Activated T-cell treated with anti-CD3 and anti-CD28 coated beads for 48 hours (primary cell): ENCODE results near the gene VWA2.

ENCODE experiments used
- DNase-seq: peaks from one replicate; pipeline ENCODE4 v3.0.0-alpha.2; 2020; ENCODE audit warnings: low read depth

Gene VWA2, protein sequence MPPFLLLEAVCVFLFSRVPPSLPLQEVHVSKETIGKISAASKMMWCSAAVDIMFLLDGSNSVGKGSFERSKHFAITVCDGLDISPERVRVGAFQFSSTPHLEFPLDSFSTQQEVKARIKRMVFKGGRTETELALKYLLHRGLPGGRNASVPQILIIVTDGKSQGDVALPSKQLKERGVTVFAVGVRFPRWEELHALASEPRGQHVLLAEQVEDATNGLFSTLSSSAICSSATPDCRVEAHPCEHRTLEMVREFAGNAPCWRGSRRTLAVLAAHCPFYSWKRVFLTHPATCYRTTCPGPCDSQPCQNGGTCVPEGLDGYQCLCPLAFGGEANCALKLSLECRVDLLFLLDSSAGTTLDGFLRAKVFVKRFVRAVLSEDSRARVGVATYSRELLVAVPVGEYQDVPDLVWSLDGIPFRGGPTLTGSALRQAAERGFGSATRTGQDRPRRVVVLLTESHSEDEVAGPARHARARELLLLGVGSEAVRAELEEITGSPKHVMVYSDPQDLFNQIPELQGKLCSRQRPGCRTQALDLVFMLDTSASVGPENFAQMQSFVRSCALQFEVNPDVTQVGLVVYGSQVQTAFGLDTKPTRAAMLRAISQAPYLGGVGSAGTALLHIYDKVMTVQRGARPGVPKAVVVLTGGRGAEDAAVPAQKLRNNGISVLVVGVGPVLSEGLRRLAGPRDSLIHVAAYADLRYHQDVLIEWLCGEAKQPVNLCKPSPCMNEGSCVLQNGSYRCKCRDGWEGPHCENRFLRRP

DNA sequence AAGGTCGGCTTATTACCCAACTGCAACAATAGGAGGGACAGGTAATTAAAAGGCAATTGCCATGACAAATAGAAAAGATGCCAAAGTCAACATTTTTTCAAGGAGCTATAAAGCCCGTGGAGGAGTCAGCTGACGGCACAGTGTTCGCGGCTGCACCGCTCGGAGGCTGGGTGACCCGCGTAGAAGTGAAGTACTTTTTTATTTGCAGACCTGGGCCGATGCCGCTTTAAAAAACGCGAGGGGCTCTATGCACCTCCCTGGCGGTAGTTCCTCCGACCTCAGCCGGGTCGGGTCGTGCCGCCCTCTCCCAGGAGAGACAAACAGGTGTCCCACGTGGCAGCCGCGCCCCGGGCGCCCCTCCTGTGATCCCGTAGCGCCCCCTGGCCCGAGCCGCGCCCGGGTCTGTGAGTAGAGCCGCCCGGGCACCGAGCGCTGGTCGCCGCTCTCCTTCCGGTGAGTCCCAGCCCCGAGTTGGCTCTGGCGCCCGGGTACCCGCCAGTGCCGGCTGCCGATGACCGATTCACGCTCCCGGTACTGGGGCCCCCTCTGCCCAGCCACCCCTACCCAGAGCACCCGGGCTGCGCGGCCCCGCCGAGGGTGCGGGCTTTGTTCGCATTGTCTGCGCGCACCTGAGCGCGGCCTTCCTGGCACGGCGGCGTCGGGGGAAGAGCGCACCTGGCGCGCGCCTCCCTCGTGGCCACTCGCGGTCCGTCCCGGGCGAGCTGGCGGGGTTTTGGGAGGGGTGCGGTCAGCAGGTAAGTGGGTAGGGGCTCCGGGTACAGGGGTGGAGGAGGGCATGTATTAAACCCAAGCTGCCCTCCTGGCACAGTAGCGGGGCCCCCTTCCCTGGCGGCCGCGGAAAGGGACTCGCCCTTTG, at the start of gene VWA2:
TSS of gene VWA2 (plus strand) at position 138 of the 877 bp plus-strand sequence. CDS start 9,460 bp downstream, outside the sequence.
- DNase-seq, result peak; percentile 35

- DNase-seq, result no peak
These were observed 49.4 kb upstream of the VWA2 start for GRCh38 chr10:114189700-114190099.

DNA sequence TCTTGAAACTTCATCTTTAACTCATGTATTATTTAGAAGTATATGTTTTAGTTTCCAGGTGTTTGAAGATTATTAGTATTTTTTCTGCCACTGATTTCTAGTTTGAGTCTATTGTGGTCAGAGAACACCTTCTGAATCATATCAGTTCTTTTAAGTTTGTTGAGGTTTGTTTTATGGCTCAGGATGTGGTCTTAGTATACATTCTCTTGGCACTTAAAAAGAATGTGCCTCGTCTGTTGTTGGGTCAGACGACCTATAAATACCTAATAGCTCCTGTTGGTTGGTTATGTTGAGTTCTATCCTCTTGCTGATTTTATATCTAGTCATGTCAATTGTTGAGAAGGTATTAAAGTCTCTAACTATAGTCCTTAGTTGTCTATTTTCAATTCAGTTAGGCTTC, 44.0 kb upstream of the VWA2 start:
- no peak for DNase-seq

DNA sequence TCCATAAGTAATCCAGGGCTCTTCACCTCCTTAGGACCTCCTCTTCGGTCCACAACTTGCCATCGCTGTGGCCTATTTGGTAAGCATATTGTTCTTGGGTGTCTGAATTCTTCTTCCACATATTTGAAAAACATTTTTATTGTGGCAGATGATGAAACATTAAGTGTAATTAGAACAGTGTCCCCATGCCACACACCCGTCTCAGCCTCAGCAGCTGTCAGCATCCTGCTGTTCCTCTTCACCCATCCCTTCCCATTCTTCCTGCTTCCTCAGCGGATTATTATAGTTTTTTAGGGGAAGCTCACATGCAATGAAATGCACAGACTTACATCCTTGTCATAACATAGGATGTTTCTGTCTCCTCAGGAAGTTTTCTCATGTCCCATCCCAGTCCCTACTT, 39.8 kb upstream of the VWA2 start:
- DNase-seq, result no peak

DNA sequence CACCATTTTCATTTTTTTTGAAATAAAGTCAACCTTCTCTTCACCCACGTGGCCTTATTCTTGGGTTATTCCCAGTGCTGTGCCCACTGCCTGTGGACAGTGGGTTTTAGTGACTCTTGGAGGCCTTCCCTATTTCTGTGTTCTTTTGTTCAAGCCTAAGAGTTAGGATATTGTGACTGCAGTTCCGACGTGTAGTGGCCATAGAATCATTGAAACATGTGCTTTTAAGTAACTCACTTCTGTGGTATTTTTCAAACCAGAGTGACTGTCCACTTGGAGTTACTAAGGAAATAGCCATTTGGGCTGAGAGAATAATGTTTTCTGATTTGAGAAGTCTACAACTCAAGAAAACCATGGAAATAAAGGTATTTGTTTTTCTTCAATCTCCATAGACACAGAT, 36.2 kb upstream of the VWA2 start:
- no peak for DNase-seq

GRCh38 chr10:114206902-114207301, 32.2 kb upstream of the VWA2 start:
- DNase-seq, result no peak

GRCh38 chr10:114207349-114207748, 31.7 kb upstream of the VWA2 start:
- no peak for DNase-seq

- no peak for DNase-seq
These were observed 30.7 kb upstream of the VWA2 start for GRCh38 chr10:114208351-114208750.

GRCh38 chr10:114212153-114212552, 26.9 kb upstream of the VWA2 start:
- no peak for DNase-seq

GRCh38 chr10:114215033-114215432, 24.0 kb upstream of the VWA2 start:
- DNase-seq, result no peak

- DNase-seq, result no peak
These were observed 18.8 kb upstream of the VWA2 start for GRCh38 chr10:114220281-114220680.

DNA sequence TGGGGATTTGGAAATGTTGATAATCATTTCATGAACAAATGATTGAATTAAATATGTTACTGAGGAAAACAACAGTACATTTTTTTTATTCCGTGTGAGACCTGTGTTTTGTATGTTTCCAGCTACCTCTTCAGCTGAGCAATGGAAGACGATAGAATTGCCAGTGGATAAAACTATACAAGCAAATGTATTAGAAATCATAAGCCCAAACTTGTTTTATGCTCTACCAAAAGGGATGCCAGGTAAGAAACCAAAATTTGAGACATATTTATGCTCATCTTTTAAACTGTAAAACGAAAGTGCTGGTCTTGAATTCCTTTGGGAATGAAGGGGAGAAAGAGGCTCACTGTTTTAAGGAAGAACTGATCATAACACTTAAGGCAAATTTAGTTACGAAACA, 17.8 kb upstream of the VWA2 start:
- DNase-seq, result no peak

GRCh38 chr10:114223066-114223465, 16.0 kb upstream of the VWA2 start:
- no peak for DNase-seq

- no peak for DNase-seq
These were observed 10.9 kb upstream of the VWA2 start for GRCh38 chr10:114228156-114228555.

- DNase-seq, result no peak
These were observed 6.4 kb upstream of the VWA2 start for GRCh38 chr10:114232561-114233176.

GRCh38 chr10:114233482-114233881, 5.6 kb upstream of the VWA2 start:
- no peak for DNase-seq

DNA sequence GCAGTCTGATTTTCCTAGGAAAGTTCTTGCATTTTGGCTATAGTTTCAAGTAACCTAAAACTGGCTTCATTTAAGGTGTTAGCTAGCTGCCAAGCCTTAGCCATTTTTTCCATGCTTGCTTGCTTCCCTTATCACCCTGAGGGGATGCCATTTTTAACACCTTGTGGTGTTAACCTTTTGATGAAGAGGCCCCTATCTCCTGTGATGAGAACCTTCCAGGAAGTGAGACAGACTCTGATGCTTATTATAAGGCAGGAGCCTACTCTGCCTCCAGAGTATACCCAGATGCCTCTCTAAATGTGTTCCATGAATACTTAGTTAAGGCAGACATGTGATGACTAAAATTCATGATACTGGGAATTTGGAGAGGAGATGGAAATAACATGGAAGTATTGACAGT, 4.9 kb upstream of the VWA2 start:
- no peak for DNase-seq

- DNase-seq, result no peak
These were observed 916 bp downstream of the VWA2 start for GRCh38 chr10:114239994-114240345.

DNA sequence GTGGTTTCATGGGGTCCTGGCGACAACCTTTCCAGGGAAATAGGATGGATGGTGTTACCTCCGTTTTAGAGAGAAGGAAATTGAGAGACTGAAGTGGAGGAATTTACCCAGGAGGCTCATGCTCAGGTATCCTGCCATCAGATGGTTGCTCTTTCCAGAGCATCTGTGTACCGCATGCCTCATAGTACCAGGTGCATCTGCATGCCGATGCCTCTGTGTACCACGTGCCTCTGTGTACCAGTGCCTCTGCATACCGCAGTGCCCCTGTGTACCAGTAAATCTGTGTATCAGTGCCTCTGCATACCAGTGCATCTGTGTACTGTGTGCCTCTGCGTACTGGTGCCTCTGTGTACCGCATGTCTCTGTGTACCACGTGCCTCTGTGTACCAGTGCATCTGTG, 3.2 kb downstream of the VWA2 start:
- no peak for DNase-seq

- DNase-seq, result no peak
These were observed 4.6 kb downstream of the VWA2 start for GRCh38 chr10:114243661-114244060.

- DNase-seq, result no peak
These were observed 5.1 kb downstream of the VWA2 start for GRCh38 chr10:114244126-114244525.
